Right lobe of liver (tissue), 6 donors: Measurements from ENCODE around the gene TXLNA. TPM values are rescaled to one million over a fixed set of nuclear protein-coding genes. Genes with fewer than 3 reads are reported as not detected.

Experiments used
- ATAC-seq, 4 donors: fragments of 200-7000 bp; cut with Tn5 transposase; one replicate each; pipeline ENCODE4 v1.9.1; 2020; ENCODE audit warnings: mild to moderate bottlenecking in 4 of 4, moderate library complexity in 4 of 4
- DNase-seq, 3 donors: peaks; one replicate each; pipeline ENCODE4 v3.0.0-alpha.2; 2020
- H3K27ac ChIP-seq, 3 donors: fragments of 200-600 bp; one replicate each; pipeline ENCODE4 v1.8.0; 2022
- H3K27me3 ChIP-seq, 2 donors: fragments of 200-600 bp; one replicate each; pipeline ENCODE4 v1.8.0; 2022
- H3K36me3 ChIP-seq, 4 donors: fragments of 200-600 bp; sonication (generic) in 1 of 4; one replicate each; pipeline versions ENCODE4 v1.5.1 to v1.8.0; 2017 to 2022; ENCODE audit warnings: control low read depth in 1 of 4
- H3K4me1 ChIP-seq, 4 donors: fragments of 200-600 bp; sonication (generic) in 1 of 4; one replicate each; pipeline versions ENCODE4 v1.5.1 to v1.8.0; 2017 to 2022; ENCODE audit warnings: control low read depth in 1 of 4
- H3K4me3 ChIP-seq, 3 donors: fragments of 200-600 bp; one replicate each; pipeline ENCODE4 v1.8.0; 2022
- H3K9me3 ChIP-seq, 4 donors: fragments of 200-600 bp; sonication (generic) in 1 of 4; one replicate each; pipeline versions ENCODE4 v1.5.1 to v1.8.0; 2017 to 2022; ENCODE audit warnings: control low read depth in 1 of 4
- CTCF ChIP-seq, 4 donors: fragments of 200-600 bp in 3 of 4; fragments of 450-650 bp in 1 of 4; IDR thresholded peaks; one replicate each; pipeline versions ENCODE4 v1.5.1 to v1.8.0; 2016 to 2022; ENCODE audit warnings: antibody characterized with exemption in 4 of 4, mild to moderate bottlenecking in 2 of 4
- POLR2A ChIP-seq: fragments of 450-650 bp; IDR thresholded peaks from one replicate; pipeline ENCODE4 v1.6.1; 2017; ENCODE audit warnings: antibody characterized with exemption, mild to moderate bottlenecking
- WGBS: methylation state at CpG from one replicate; pipeline ENCODE4 v1.1.6; 2018; ENCODE audit warnings: low coverage, low lambda C conversion rate; ENCODE audit not compliant: insufficient coverage; ENCODE audit errors: missing lambda C conversion rate; 5-methylcytosine and 5-hydroxymethylcytosine counted together
- intact Hi-C, 2 donors: fragments of 100-400 bp; cut with DNase I; formaldehyde crosslinking; loops; one replicate each; pipeline versions ENCODE4 v1.11.2 to v1.14.1; 2022
- total RNA-seq, 6 experiments: library from RNA; depleted of rRNA in 2 of 6; stranded (reverse); fragments of >200 nt in 2 of 6; fragmentation: NEBNext Ultra II Directional in 3 of 6; extraction: Animal tissue kit (Norgen Biotek cat#: 25700) in 3 of 6; gene quantifications; one replicate each; pipeline versions ENCODE4 v1.1.0 to v1.2.4, GENCODE V29; 2016 to 2023
- donor health status: DM: no; HTN: yes; CAD: no.
- donor health status: DM: no; HTN: no; CAD: no.
- donor health status: DM: no; HTN: no; CAD: no.
- donor health status: DM: no; HTN: yes; CAD: no.
- donor health status: DM: no; HTN: yes; CAD: no.

TXLNA gene
- total RNA-seq, 6 experiments from 2014 or later = 26.0 to 39.6 (median 33.5) TPM

DNA sequence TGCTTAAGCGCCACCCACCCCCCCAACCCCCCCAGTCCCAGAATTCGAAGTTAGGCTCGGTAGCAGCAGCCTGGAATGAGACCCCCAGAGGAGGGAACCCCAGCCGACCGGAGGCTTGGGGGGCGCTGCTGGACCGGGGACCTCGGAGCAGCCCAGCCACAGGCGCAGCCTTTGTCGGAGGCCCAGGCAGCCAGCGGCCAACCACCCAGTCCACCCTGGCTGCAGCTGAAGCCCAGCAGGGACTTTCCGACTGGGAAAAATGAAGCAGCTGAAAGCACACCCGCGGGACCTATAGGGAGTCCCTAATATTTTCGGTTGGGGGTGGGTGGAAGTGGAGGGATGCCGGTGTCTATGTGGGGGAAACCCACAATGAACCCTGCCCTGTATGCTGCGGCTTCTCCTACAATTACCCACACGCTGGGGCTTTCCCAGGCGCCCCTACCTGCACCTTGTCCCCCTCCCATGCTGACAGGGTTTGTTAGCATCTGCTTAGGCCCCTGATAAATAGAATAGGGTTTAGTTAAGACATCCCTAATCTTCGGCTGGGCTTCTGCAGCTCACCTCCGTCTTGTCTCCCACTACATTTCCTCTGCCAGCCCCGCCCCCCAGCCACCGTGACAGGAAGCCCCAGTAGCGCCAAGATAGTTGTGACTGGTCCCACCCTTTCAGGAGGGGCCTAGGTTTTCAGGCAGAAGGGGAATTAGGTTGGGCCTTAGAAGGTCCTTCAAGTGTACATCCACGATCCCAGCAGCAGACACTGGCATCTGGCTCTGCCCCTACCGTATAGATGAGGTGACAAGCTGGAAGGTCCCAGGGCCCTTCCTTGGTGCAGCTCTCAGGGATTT lies 21.8 kb downstream of the TXLNA start:
- ATAC-seq (peak; percentile 3 to 22 (median 13)), DNase-seq (peak; percentile 61 to 70 (median 69))
- Histone ChIP-seq H3K36me3 (peaks cover 0 to 9% (median 2%) of the 10 kb centered on the region in 4 donors), H3K27ac (peak overlapping the region in 2 of 3 donors; percentile 4 to 19), H3K27me3 (no peaks in the 10 kb centered on the region), H3K4me3 (peak overlapping the region; percentile 39 to 58 (median 49)), H3K4me1 (peaks cover 0 to 21% (median 8%) of the 10 kb centered on the region in 4 donors), H3K9me3 (no peaks in the 10 kb centered on the region)
- TF ChIP-seq POLR2A (no peak), CTCF (IDR thresholded peaks at IDR 0.05) (no peak)
- 13% methylated on average over 8 of the region's 26 CpGs for WGBS
- intact Hi-C loops = no loop called here

- WGBS = 42% methylated on average over 21 of the region's 26 CpGs
- Histone ChIP-seq H3K4me1 (peaks cover 0 to 15% (median 5%) of the 10 kb centered on the region in 4 donors), H3K27me3 (no peaks in the 10 kb centered on the region), H3K27ac (no peak overlapping the region), H3K36me3 (no peaks in the 10 kb centered on the region), H3K4me3 (peak overlapping the region; percentile 55 to 71 (median 62)), H3K9me3 (no peaks in the 10 kb centered on the region)
- TF ChIP-seq POLR2A (no peak), CTCF (IDR thresholded peaks at IDR 0.05) (no peak)
- peak in 1 of 3 donors; percentile 34 for DNase-seq
- intact Hi-C loops = no loop called here
- peak; percentile 3 to 27 (median 8) for ATAC-seq
Measured at GRCh38 chr1:32204943-32205361, 25.5 kb downstream of the TXLNA start.

DNA sequence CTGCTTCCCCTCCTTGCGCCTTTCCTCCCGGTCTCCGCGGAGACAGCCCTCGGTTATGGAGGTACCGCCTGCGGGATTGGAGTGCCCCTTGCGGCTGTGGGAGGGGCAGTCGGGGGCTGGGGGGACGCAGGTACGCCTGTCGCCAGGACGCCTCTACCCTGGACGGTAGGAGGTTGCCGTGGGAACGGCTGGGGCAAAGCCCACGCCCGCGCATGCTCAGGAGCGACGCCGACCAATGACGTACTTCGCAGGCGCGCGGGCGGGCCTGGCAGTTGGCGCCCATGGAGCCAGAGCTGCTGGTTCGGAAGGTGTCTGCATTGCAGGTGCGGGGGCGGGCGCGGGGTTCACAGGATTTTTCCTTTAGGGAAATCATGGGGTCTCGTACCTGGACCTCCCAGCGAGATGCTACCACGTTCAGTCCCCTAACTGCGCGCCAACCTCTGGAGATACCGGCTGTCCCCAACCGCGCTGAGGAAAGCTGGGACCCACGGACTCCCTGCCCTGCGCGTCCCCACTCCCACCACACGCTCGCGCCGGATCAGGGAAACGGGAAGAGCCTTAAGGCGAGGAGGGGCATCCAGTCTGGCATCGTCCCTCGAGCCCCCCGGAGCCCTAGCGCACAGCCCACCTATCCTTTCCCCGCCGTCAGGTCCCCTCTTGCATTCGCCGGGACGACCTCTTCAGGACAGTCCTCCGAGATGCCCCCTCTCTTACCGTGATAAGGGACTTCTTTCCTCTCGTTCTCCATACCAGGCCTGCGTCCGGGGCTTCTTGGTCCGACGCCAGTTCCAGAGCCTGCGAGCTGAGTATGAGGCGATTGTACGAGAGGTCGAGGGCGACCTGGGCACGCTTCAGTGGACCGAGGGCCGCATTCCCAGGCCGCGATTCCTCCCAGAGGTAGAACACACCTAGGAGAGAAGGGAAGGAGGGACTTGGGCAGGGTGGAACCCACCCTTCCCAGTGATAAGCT lies 26.2 kb downstream of the TXLNA start, which contains the start of gene IQCC:
Gene IQCC, plus strand, starts transcription at position 271 of the 970 bp plus-strand sequence. Its CDS starts 11 bp downstream, at position 282.
- intact Hi-C loops = no loop called here
- Histone ChIP-seq H3K9me3 (no peaks in the 10 kb centered on the region), H3K4me1 (peaks cover 0 to 8% (median 1%) of the 10 kb centered on the region in 4 donors), H3K4me3 (peak within 1 kb of the TSS; percentile 55 to 71 (median 62)), H3K27me3 (no peaks in the 10 kb centered on the region), H3K27ac (no peak within 1 kb of the TSS), H3K36me3 (no peaks in the 10 kb centered on the region)
- ATAC-seq = peak; percentile 88 to 93 (median 91)
- 1% methylated on average over 15 of the region's 77 CpGs for WGBS
- TF ChIP-seq CTCF (IDR thresholded peaks at IDR 0.05) (no peak), POLR2A (peak; percentile 41)
- peak; percentile 89 to 91 (median 90) for DNase-seq

DNA sequence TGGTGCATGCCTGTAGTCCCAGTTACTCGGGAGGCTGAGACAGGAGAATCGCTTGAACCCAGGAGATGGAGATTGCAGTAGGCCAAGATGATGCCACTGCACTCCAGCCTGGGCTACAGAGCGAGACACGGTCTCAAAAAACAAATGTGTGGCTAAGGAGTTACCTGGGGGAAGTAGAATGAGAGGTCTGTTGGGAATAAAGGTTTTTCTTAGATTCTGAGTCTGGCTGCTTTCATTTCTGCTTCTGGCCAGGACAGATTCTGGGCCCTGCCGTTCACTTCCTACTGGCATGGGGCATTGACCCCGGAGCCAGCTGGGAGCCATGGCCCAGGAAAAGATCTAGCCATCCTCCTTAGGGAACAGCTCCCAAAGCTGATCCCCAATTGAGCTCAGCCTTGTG lies 29.0 kb downstream of the TXLNA start:
- H3K4me1 ChIP-seq = peaks cover 0 to 4% (median under 1%) of the 10 kb centered on the region in 4 donors
- no peak for TF ChIP-seq CTCF (IDR thresholded peaks at IDR 0.05)
- TF ChIP-seq POLR2A = no peak
- H3K27me3 ChIP-seq = no peaks in the 10 kb centered on the region
- 73% methylated on average over 5 of the region's 6 CpGs for WGBS
- no peak overlapping the region for H3K27ac ChIP-seq
- H3K4me3 ChIP-seq = no peak overlapping the region
- intact Hi-C loops = no loop called here
- H3K36me3 ChIP-seq = no peaks in the 10 kb centered on the region
- DNase-seq (no peak), ATAC-seq (no peak)
- H3K9me3 ChIP-seq = no peaks in the 10 kb centered on the region
